Panc1 (cell line): ENCODE data around the gene SGMS1. TPM values are rescaled to one million over a fixed set of nuclear protein-coding genes. Genes with fewer than 3 reads are reported as not detected.
"Not testable (repeated sequence)": the region's sequence is repeated elsewhere in the genome, so short reads cannot be mapped to it uniquely, and the experiment has no call there.

Experiments used
- ATAC-seq: fragments of 200-7000 bp; cut with Tn5 transposase; 2 replicates; pipeline ENCODE4 v1.9.1; 2020; ENCODE audit warnings: mild to moderate bottlenecking, moderate library complexity
- BruUV-seq: library from RNA; stranded (reverse); fragments of 400-500 nt; replicated peaks from 2 replicates; lab custom pipeline; 2021; lab: Mats Ljungman, UMichigan
- CTCF ChIA-PET: fragments of 300-600 bp; sonication (Branson Sonifier 250); formaldehyde crosslinking; loops from one replicate; lab custom pipeline; 2022; ENCODE audit warnings: antibody characterized with exemption; lab: Charles Lee
- POLR2A ChIA-PET: fragments of 300-600 bp; sonication (Branson Sonifier 250); formaldehyde crosslinking; loops from one replicate; lab custom pipeline; 2022; ENCODE audit warnings: antibody characterized with exemption; lab: Charles Lee
- DNase-seq: peaks from one replicate; pipeline ENCODE4 v3.0.0-alpha.2; 2010; ENCODE audit warnings: low read depth, low spot score
- H3K27ac ChIP-seq: 2 replicates; pipeline ENCODE4 v1.5.1; 2011; ENCODE audit warnings: mild to moderate bottlenecking, low read length, inconsistent platforms
- H3K27me3 ChIP-seq: fragments of 200-500 bp; sonication (Bioruptor generic); 2 replicates; pipeline ENCODE4 v1.6.0; 2014; ENCODE audit warnings: low read length, inconsistent platforms; ENCODE audit not compliant: control insufficient read depth, insufficient read depth
- H3K36me3 ChIP-seq: fragments of 200-500 bp; sonication (Bioruptor generic); 2 replicates; pipeline ENCODE4 v1.5.1; 2014; ENCODE audit warnings: inconsistent platforms, mild to moderate bottlenecking, low read length, moderate library complexity; ENCODE audit not compliant: control insufficient read depth, insufficient read depth
- H3K4me1 ChIP-seq: 2 replicates; pipeline ENCODE4 v1.5.1; 2011; ENCODE audit warnings: inconsistent platforms, mild to moderate bottlenecking, low read length, moderate library complexity; ENCODE audit not compliant: control insufficient read depth, insufficient read depth
- H3K4me3 ChIP-seq, 2 experiments: 2 replicates each; pipeline ENCODE4 v1.5.1; 2011 to 2012; ENCODE audit warnings: low read depth in 2 of 2, low read length in 2 of 2, mild to moderate bottlenecking in 2 of 2, inconsistent platforms in 1 of 2, moderate library complexity in 1 of 2
- H3K9me3 ChIP-seq: fragments of 200-500 bp; sonication (Bioruptor generic); 2 replicates; pipeline ENCODE4 v1.5.1; 2014; ENCODE audit warnings: low read depth, mild to moderate bottlenecking, inconsistent platforms, low read length, moderate library complexity; ENCODE audit not compliant: control insufficient read depth, insufficient read depth
- CTCF ChIP-seq: fragments of 450-650 bp; IDR thresholded peaks from 2 replicates; pipeline ENCODE4 v1.5.1; 2017; ENCODE audit warnings: mild to moderate bottlenecking
- POLR2AphosphoS5 ChIP-seq: IDR thresholded peaks from 2 replicates; pipeline ENCODE4 v1.6.1; 2012; ENCODE audit warnings: mild to moderate bottlenecking, low read depth, low read length, moderate library complexity
- REST ChIP-seq, 2 experiments: IDR thresholded peaks; 2 replicates each; pipeline ENCODE4 v1.6.1; 2011 to 2012; ENCODE audit warnings: low read depth in 2 of 2, control low read depth in 1 of 2, low read length in 1 of 2, mild to moderate bottlenecking in 1 of 2, moderate library complexity in 1 of 2; ENCODE audit not compliant: insufficient read depth in 1 of 2
- SIN3A ChIP-seq: IDR thresholded peaks from 2 replicates; pipeline ENCODE4 v1.6.1; 2012; ENCODE audit warnings: low read depth, mild to moderate bottlenecking, low read length, moderate library complexity, borderline replicate concordance; ENCODE audit not compliant: insufficient read depth
- TCF7L2 ChIP-seq: IDR thresholded peaks from 2 replicates; pipeline ENCODE4 v1.6.1; 2011; ENCODE audit warnings: mild to moderate bottlenecking, low read depth, low read length, inconsistent platforms
- in situ Hi-C: cut with HindIII; loops from 2 replicates; pipeline ENCODE4 v1.10.0; 2016; ENCODE audit warnings: low sequenced_read_pairs, low pct_unique_long_range_greater_than_20kb
- intact Hi-C: fragments of 100-400 bp; cut with micrococcal nuclease; formaldehyde crosslinking; loops from one replicate; pipeline ENCODE4 v1.10.0; 2022; ENCODE audit not compliant: unreplicated experiment
- total RNA-seq: library from RNA; stranded (reverse); gene quantifications from one replicate; pipeline ENCODE4 v1.2.1, GENCODE V29; 2021; ENCODE audit not compliant: unreplicated experiment

Gene SGMS1
- total RNA-seq, 1 experiment from 2014 or later = 22.0 TPM

GRCh38 chr10:50452603-50453002 is 171.2 kb downstream of the SGMS1 start:
- Histone ChIP-seq H3K36me3 (no peaks in the 10 kb centered on the region), H3K27me3 (no peaks in the 10 kb centered on the region), H3K4me3 (no peak overlapping the region), H3K4me1 (no peaks in the 10 kb centered on the region), H3K27ac (no peak overlapping the region), H3K9me3 (no peaks in the 10 kb centered on the region)
- intact Hi-C loops (loop anchor here (10.0 kb wide), 1 partner anchor 172 kb away; the partner anchor contains the start of gene SGMS1), in situ Hi-C loops (no loop called here)
- no TSS peak for BruUV-seq
- POLR2A ChIA-PET = no interaction called here
- DNase-seq = no peak
- TF ChIP-seq SIN3A (no peak), POLR2AphosphoS5 (no peak), TCF7L2 (no peak), CTCF (no peak), REST (IDR thresholded peaks at IDR 0.05; ENCODE audit: insufficient read depth in 1 of 2, low read depth in 2 of 2, low read length in 1 of 2) (no peak)
- CTCF ChIA-PET = no interaction called here
- no peak for ATAC-seq

GRCh38 chr10:50447691-50448090 is 176.1 kb downstream of the SGMS1 start:
- DNase-seq (no peak), ATAC-seq (no peak)
- CTCF ChIA-PET = no interaction called here
- H3K4me1 ChIP-seq = no peaks in the 10 kb centered on the region
- BruUV-seq = no TSS peak
- H3K27me3 ChIP-seq = no peaks in the 10 kb centered on the region
- no peaks in the 10 kb centered on the region for H3K36me3 ChIP-seq
- in situ Hi-C loops (no loop called here), intact Hi-C loops (no loop called here)
- POLR2A ChIA-PET = no interaction called here
- TF ChIP-seq REST (IDR thresholded peaks at IDR 0.05; ENCODE audit: insufficient read depth in 1 of 2, low read depth in 2 of 2, low read length in 1 of 2) (no peak), TCF7L2 (no peak), CTCF (no peak), SIN3A (no peak), POLR2AphosphoS5 (no peak)
- no peaks in the 10 kb centered on the region for H3K9me3 ChIP-seq
- no peak overlapping the region for H3K4me3 ChIP-seq
- no peak overlapping the region for H3K27ac ChIP-seq

- H3K9me3 ChIP-seq = not testable (repeated sequence)
Measured at GRCh38 chr10:50445777-50446176, 178.0 kb downstream of the SGMS1 start.

More at GRCh38 chr10:50445777-50446176, 178.0 kb downstream of the SGMS1 start:
- CTCF ChIA-PET, H3K4me3 ChIP-seq, BruUV-seq, DNase-seq, H3K36me3 ChIP-seq, H3K4me1 ChIP-seq, H3K27ac ChIP-seq, ATAC-seq, in situ Hi-C loops, H3K27me3 ChIP-seq, POLR2A ChIA-PET, intact Hi-C loops: not testable (repeated sequence)
